Kidney (tissue), 14 donors: Measurements from ENCODE around the gene PDCD11. TPM values are rescaled to one million over a fixed set of nuclear protein-coding genes. Genes with fewer than 3 reads are reported as not detected.

ENCODE experiments used
- DNase-seq, 5 donors: peaks; one replicate each; pipeline ENCODE4 v3.0.0-alpha.2; 2013 to 2020
- FAIRE-seq: peaks from 2 replicates; lab custom pipeline; 2012; peaks lifted over from hg19 to GRCh38; lab: Jason Lieb, UNC
- H3K27ac ChIP-seq, 2 donors: one replicate each; pipeline ENCODE4 v1.7.0; 2013; ENCODE audit warnings: low read depth in 2 of 2, low read length in 2 of 2, inconsistent platforms in 1 of 2
- H3K27me3 ChIP-seq: one replicate; pipeline ENCODE4 v1.7.1; 2013; ENCODE audit warnings: low read length, inconsistent platforms; ENCODE audit not compliant: control insufficient read depth, insufficient read depth
- H3K36me3 ChIP-seq, 3 donors: one replicate each; pipeline versions ENCODE4 v1.7.0 to v1.7.1; 2013; ENCODE audit warnings: low read length in 3 of 3, control low read depth in 1 of 3, inconsistent platforms in 1 of 3; ENCODE audit not compliant: insufficient read depth in 3 of 3, control insufficient read depth in 2 of 3
- H3K4me1 ChIP-seq, 3 donors: one replicate each; pipeline versions ENCODE4 v1.7.0 to v1.7.1; 2013; ENCODE audit warnings: low read length in 3 of 3, inconsistent platforms in 1 of 3, low read depth in 1 of 3; ENCODE audit not compliant: control insufficient read depth in 2 of 3, insufficient read depth in 2 of 3
- H3K4me3 ChIP-seq, 3 donors: one replicate each; pipeline versions ENCODE4 v1.7.0 to v1.8.1; 2013; ENCODE audit warnings: low read length in 3 of 3, control low read depth in 1 of 3, inconsistent platforms in 1 of 3
- H3K9ac ChIP-seq, 3 donors: one replicate each; pipeline versions ENCODE4 v1.7.0 to v1.7.1; 2013; ENCODE audit warnings: low read length in 3 of 3, control low read depth in 1 of 3, inconsistent platforms in 1 of 3
- H3K9me3 ChIP-seq, 3 donors: one replicate each; pipeline versions ENCODE4 v1.7.0 to v1.7.1; 2013; ENCODE audit warnings: low read length in 3 of 3, control low read depth in 1 of 3, inconsistent platforms in 1 of 3; ENCODE audit not compliant: control insufficient read depth in 2 of 3, insufficient read depth in 1 of 3
- intact Hi-C: fragments of 100-400 bp; cut with DNase I; formaldehyde crosslinking; loops from one replicate; pipeline ENCODE4 v1.11.1; 2022
- polyA plus RNA-seq: library from polyadenylated mRNA; stranded (reverse); fragments of 350-450 nt; fragmentation: Illumina TruSeq; extraction: RNeasy Lipid Tissue Mini Kit (QIAGEN cat#74804); gene quantifications from one replicate; pipeline ENCODE4 v1.2.3, GENCODE V29; 2014; ENCODE audit warnings: low read depth, low replicate concordance; ENCODE audit not compliant: insufficient read depth
- total RNA-seq: library from RNA; stranded (reverse); fragmentation: NEBNext Ultra II Directional; extraction: Animal tissue kit (Norgen Biotek cat#: 25700); gene quantifications from one replicate; pipeline ENCODE4 v1.2.1, GENCODE V29; 2021
- TF ChIP-seq, protein P1 (sequence below): IDR thresholded peaks from 3 replicates; pipeline ENCODE4 v1.5.1; 2012; ENCODE audit warnings: mild to moderate bottlenecking, moderate library complexity, borderline replicate concordance; ENCODE audit not compliant: insufficient read depth; ENCODE audit errors: extremely low read depth
- donor health status: control.
- donor health status: control.
- donor health status: control.
- donor health status: control.
- donor health status: control.
- donor health status: DM: yes; HTN: yes; CAD: no.
- donor health status: Normal renal cell carcinoma (clear cell type).

The PDCD11 gene
- total and polyA plus RNA-seq, 2 donors from 2014 or later: 8.7 to 24.9 TPM

DNA sequence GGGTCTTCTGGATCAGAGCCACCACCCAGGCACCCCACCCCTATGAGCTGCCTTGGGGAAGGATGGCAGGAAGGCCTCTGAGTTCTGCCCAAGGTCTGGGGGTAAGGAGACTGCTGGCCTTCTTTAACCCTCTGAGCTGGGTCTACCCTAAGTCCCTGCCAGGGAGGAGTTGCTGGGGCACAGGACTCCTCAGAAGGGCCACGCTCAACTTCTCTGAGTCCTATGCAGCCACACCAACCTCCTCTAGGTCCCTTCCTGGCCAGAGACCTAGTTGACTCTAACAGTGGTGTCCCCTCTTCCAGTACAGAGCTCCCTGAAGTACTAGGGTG, 94.5 kb downstream of the PDCD11 start:
- Histone ChIP-seq H3K27ac (no peak overlapping the region), H3K9me3 (no peaks in the 10 kb centered on the region), H3K27me3 (peaks cover 2% of the 10 kb centered on the region), H3K4me3 (no peak overlapping the region), H3K9ac (no peak overlapping the region), H3K36me3 (no peaks in the 10 kb centered on the region), H3K4me1 (peaks cover 0 to 4% (median 2%) of the 10 kb centered on the region in 3 donors)
- DNase-seq: no peak
- TF ChIP-seq, protein P1, sequence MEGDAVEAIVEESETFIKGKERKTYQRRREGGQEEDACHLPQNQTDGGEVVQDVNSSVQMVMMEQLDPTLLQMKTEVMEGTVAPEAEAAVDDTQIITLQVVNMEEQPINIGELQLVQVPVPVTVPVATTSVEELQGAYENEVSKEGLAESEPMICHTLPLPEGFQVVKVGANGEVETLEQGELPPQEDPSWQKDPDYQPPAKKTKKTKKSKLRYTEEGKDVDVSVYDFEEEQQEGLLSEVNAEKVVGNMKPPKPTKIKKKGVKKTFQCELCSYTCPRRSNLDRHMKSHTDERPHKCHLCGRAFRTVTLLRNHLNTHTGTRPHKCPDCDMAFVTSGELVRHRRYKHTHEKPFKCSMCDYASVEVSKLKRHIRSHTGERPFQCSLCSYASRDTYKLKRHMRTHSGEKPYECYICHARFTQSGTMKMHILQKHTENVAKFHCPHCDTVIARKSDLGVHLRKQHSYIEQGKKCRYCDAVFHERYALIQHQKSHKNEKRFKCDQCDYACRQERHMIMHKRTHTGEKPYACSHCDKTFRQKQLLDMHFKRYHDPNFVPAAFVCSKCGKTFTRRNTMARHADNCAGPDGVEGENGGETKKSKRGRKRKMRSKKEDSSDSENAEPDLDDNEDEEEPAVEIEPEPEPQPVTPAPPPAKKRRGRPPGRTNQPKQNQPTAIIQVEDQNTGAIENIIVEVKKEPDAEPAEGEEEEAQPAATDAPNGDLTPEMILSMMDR: no peak
- intact Hi-C loops: no loop called here
- no peak for FAIRE-seq

DNA sequence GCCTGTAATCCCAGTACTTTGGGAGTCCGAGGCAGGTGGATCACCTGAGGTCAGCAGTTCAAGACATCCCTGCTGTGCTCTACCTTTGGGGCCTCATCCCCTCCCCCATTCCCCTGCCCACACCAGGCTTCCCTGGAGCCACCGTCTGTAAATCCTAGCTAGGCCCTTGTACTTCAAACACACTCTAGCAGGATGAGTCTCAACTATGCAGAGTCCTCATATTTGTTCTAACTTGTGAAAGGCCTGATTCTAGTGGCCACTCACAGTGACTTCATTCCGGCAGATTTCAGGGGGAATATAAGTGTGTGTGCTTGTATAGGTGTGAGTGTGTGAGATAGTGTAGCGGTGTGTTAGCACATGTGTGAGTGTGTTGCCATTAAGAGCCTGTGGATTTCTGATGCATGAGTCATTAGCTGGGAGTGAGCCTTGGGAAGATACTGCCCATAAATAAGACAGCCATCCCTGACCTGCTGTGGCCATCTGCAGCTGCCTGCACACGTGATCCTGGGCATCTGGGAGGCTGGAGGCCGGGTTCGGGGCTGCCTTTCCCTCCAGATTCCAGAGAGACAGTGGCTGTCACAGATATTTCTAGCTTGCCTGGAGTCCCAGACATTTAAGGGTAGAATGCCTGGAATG, 95.4 kb downstream of the PDCD11 start:
- no peak overlapping the region for H3K4me3 ChIP-seq
- H3K4me1 ChIP-seq: peaks cover 0 to 4% (median 2%) of the 10 kb centered on the region in 3 donors
- no peak overlapping the region for H3K27ac ChIP-seq
- H3K36me3 ChIP-seq: no peaks in the 10 kb centered on the region
- DNase-seq: peak; percentile 74 to 86 (median 80)
- no peak overlapping the region for H3K9ac ChIP-seq
- intact Hi-C loops: no loop called here
- TF ChIP-seq, protein P1: no peak
- no peak for FAIRE-seq
- peaks cover 2% of the 10 kb centered on the region for H3K27me3 ChIP-seq
- no peaks in the 10 kb centered on the region for H3K9me3 ChIP-seq

- Histone ChIP-seq H3K27me3 (peaks cover 2% of the 10 kb centered on the region), H3K36me3 (no peaks in the 10 kb centered on the region), H3K9me3 (no peaks in the 10 kb centered on the region), H3K9ac (no peak overlapping the region), H3K27ac (no peak overlapping the region), H3K4me3 (no peak overlapping the region), H3K4me1 (peaks cover 0 to 4% (median 2%) of the 10 kb centered on the region in 3 donors)
- TF ChIP-seq, protein P1: no peak
- FAIRE-seq (no peak), DNase-seq (no peak)
- intact Hi-C loops: no loop called here
Observed at GRCh38 chr10:103492655-103493261, 96.3 kb downstream of the PDCD11 start.
